GM18873 (cell line): ENCODE data around the gene IRGQ.
"Not testable (repeated sequence)": the region's sequence is repeated elsewhere in the genome, so short reads cannot be mapped to it uniquely, and the experiment has no call there.

Source experiments
- ATAC-seq: cut with Tn5 transposase; IDR thresholded peaks from one replicate; pipeline ENCODE4 v1.9.1; 2021; ENCODE audit warnings: mild to moderate bottlenecking, moderate library complexity, moderate number of reproducible peaks; ENCODE audit not compliant: unreplicated experiment, low FRiP score

The IRGQ gene

GRCh38 chr19:43547926-43548325 lies 48.0 kb downstream of the IRGQ start:
- not testable (repeated sequence) for ATAC-seq

- no peak for ATAC-seq
These were observed 49.4 kb downstream of the IRGQ start for GRCh38 chr19:43546581-43546980.

GRCh38 chr19:43545981-43546380 lies 50.0 kb downstream of the IRGQ start:
- ATAC-seq, result no peak

- no peak for ATAC-seq
These were observed 50.7 kb downstream of the IRGQ start for GRCh38 chr19:43545276-43545675.

- ATAC-seq, result no peak
These were observed 51.9 kb downstream of the IRGQ start for GRCh38 chr19:43544077-43544476.

GRCh38 chr19:43541920-43542650 lies 53.8 kb downstream of the IRGQ start:
- no peak for ATAC-seq

- ATAC-seq, result no peak
These were observed 55.6 kb downstream of the IRGQ start for GRCh38 chr19:43540381-43540780.

GRCh38 chr19:43538922-43539321 lies 57.0 kb downstream of the IRGQ start:
- ATAC-seq, result no peak

GRCh38 chr19:43534816-43535761 lies 60.8 kb downstream of the IRGQ start:
- ATAC-seq, result no peak
